Lower lobe of right lung (tissue), 2 donors: ENCODE results near the gene CYP1B1. TPM values are rescaled to one million over a fixed set of nuclear protein-coding genes. Genes with fewer than 3 reads are reported as not detected.

Experiments used
- ATAC-seq, 2 donors: fragments of 200-7000 bp; cut with Tn5 transposase; one replicate each; pipeline ENCODE4 v1.9.1; 2020 to 2022; ENCODE audit warnings: mild to moderate bottlenecking in 2 of 2, moderate library complexity in 2 of 2
- DNase-seq: peaks from one replicate; pipeline ENCODE4 v3.0.0-alpha.2; 2020
- H3K27ac ChIP-seq: fragments of 200-600 bp; one replicate; pipeline ENCODE4 v1.8.0; 2022
- H3K27me3 ChIP-seq: fragments of 200-600 bp; one replicate; pipeline ENCODE4 v1.8.0; 2022; ENCODE audit warnings: low read depth
- H3K36me3 ChIP-seq: fragments of 200-600 bp; one replicate; pipeline ENCODE4 v1.8.0; 2022; ENCODE audit warnings: mild to moderate bottlenecking
- H3K4me1 ChIP-seq: fragments of 200-600 bp; one replicate; pipeline ENCODE4 v1.8.0; 2022
- H3K4me3 ChIP-seq: fragments of 200-600 bp; one replicate; pipeline ENCODE4 v1.8.0; 2022; ENCODE audit warnings: mild to moderate bottlenecking
- H3K9me3 ChIP-seq: fragments of 200-600 bp; one replicate; pipeline ENCODE4 v1.8.0; 2022
- CTCF ChIP-seq: fragments of 200-600 bp; IDR thresholded peaks from one replicate; pipeline ENCODE4 v1.8.0; 2022; ENCODE audit warnings: antibody characterized with exemption, mild to moderate bottlenecking
- intact Hi-C: fragments of 100-400 bp; cut with DNase I; formaldehyde crosslinking; loops from one replicate; pipeline ENCODE4 v1.11.0; 2022
- total RNA-seq: library from RNA; stranded (reverse); fragmentation: NEBNext Ultra II Directional; extraction: Animal tissue kit (Norgen Biotek cat#: 25700); gene quantifications from one replicate; pipeline ENCODE4 v1.2.1, GENCODE V29; 2021
- donor health status: DM: no; HTN: yes; CAD: no; lungs with severe emphysema.

CYP1B1 gene
- total RNA-seq, 1 donor from 2014 or later = 67.0 TPM

DNA sequence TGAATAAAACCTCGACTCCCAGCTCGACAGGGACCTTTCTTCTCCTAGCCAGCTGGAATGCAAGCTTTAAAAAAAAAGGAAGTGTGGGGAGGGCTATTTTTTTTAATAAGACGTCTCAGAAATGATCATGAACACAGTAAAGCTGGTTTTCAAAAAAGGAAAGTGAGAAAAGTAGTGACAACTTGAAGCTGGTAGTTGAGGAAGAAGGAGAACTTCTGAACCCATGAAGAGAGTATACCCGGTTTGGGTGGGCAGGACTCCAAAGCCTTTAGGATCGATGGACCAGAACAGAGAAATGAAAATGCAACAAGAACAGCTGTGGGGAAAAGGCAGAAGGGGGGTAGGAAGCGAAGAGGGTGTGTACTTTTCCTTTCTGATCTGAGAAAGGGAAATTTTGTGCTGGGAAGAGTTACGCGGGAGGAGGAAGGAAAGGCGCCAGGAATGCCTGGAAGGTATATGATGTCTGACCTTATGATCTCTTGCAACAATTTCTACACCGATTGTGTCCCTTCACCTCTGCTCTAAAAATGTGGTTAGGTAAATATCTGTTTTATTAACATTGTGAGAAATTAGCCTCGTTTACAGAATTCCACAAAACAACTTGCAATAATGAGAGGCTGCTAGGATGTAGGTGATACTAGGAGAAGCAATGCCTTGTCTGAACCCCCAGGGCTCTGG is 22.6 kb upstream of the CYP1B1 start:
- ATAC-seq (peak in 1 of 2 donors; percentile 39), DNase-seq (no peak)
- Histone ChIP-seq H3K4me3 (peak overlapping the region; percentile 41), H3K27ac (peak overlapping the region; percentile 74), H3K4me1 (peaks cover 43% of the 10 kb centered on the region), H3K9me3 (no peaks in the 10 kb centered on the region), H3K36me3 (no peaks in the 10 kb centered on the region), H3K27me3 (no peaks in the 10 kb centered on the region)
- intact Hi-C loops = no loop called here
- TF ChIP-seq CTCF = no peak

DNA sequence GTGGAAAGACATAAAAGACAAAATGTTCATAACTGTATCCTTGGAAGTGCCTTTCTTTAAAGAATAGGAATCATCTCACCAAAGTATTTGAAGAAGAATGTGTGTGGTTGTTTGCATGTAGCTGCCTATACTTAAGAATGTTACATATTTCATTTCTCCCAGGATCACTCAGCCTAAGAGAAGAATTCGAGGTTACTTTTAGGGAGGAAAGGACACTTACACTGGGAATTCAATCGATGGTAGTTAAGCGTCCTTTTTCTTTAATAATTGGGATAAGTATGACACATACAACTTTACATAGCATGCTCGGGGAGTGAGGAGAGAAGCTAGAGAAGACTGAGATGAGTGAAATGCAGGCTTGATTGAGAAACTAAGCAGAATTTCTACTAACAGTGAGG is 22.0 kb upstream of the CYP1B1 start:
- no peaks in the 10 kb centered on the region for H3K36me3 ChIP-seq
- no peak for ATAC-seq
- H3K27me3 ChIP-seq = no peaks in the 10 kb centered on the region
- peak overlapping the region; percentile 41 for H3K4me3 ChIP-seq
- peak overlapping the region; percentile 74 for H3K27ac ChIP-seq
- intact Hi-C loops = no loop called here
- no peaks in the 10 kb centered on the region for H3K9me3 ChIP-seq
- no peak for DNase-seq
- peaks cover 43% of the 10 kb centered on the region for H3K4me1 ChIP-seq
- no peak for TF ChIP-seq CTCF

DNA sequence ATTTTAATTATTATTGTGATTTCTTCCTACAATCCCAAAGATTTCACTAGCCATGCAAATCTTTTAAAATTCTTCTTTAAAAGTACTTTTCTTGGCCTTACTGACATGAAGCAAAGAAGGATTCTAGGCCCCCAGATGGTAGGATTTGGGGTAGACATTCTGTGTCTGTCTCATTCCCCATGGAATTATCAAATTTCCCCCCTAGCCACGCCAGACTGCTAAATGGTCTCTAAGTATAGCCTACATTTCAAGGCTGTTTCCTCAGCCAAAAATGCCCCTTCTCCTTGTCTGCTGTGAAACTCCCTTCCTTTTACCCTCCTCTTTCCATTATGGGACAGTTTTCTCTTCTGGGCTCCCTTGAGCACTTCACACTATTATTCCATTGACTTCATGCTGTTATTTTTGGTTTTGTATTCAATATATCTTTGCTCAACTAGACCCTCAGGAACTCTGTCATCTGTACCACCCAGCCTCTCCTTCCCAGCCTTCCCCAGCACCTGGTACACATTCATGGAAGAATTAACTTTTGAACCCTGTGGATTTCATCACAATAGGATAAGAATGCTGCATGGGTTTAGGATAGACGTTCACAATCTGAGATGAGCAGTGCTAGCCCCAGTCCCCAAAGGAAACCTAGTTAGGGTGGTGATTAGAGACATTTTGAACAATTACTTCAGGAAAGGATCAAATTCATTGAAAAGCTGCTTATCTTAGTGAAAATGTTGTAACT is 21.5 kb upstream of the CYP1B1 start:
- peaks cover 46% of the 10 kb centered on the region for H3K4me1 ChIP-seq
- H3K27me3 ChIP-seq = no peaks in the 10 kb centered on the region
- intact Hi-C loops = no loop called here
- no peaks in the 10 kb centered on the region for H3K36me3 ChIP-seq
- ATAC-seq (no peak), DNase-seq (no peak)
- peak overlapping the region; percentile 74 for H3K27ac ChIP-seq
- H3K9me3 ChIP-seq = no peaks in the 10 kb centered on the region
- H3K4me3 ChIP-seq = no peak overlapping the region
- no peak for TF ChIP-seq CTCF

DNA sequence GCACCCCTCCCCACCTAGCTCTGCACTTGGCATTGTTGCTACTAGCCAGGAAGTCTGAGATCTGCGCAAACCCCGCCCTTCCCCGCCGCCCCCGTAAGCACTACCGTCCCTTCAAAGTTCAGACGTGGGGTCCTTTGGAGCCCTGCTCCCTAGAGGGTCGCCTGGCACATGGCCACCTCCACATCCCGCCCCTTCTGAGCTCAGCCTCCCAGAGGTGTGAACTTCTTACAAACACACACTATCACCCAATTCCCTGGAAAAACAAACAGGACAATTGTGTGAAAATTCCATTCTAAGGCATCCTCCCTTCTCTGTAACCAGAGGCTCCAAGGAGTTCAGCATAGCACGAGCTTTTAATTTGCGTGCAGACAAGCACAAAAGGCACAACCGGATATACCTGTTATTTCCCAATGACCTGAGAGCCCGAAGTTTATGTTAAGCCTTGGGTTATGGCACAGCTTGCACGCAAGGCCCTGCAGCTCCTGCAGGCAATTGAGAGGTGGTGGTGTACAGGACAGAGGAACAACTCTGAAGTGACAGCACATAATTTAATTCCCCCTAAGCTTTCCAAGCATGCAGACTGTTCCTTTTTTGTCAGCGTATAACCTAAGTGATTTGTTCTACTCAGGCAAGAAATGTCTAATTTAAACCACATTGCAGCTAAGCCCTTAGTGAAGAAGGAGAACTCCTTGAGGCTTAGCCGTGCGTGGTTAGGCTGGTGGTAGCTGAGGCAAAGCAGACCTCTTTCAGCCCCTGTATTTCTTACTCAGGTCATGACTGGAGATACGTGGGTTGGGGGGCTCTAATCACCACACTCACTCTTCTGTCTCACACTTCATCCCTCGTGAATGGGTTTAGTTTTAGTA is 20.3 kb upstream of the CYP1B1 start:
- no peak for TF ChIP-seq CTCF
- intact Hi-C loops = no loop called here
- H3K27ac ChIP-seq = peak overlapping the region; percentile 12
- no peak for DNase-seq
- H3K9me3 ChIP-seq = no peaks in the 10 kb centered on the region
- ATAC-seq = peak; percentile 37 to 68
- no peaks in the 10 kb centered on the region for H3K36me3 ChIP-seq
- no peaks in the 10 kb centered on the region for H3K27me3 ChIP-seq
- H3K4me1 ChIP-seq = peaks cover 58% of the 10 kb centered on the region
- H3K4me3 ChIP-seq = no peak overlapping the region
